Lower lobe of right lung (tissue), 2 donors: ENCODE measurements around the gene BAG3. TPM values are rescaled to one million over a fixed set of nuclear protein-coding genes. Genes with fewer than 3 reads are reported as not detected.
A peak's percentile ranks its signal among the peaks of the same experiment; 100 is the strongest.

ENCODE experiments used
- ATAC-seq, 2 donors: fragments of 200-7000 bp; cut with Tn5 transposase; one replicate each; pipeline ENCODE4 v1.9.1; 2020 to 2022; ENCODE audit warnings: mild to moderate bottlenecking in 2 of 2, moderate library complexity in 2 of 2
- DNase-seq: peaks from one replicate; pipeline ENCODE4 v3.0.0-alpha.2; 2020
- H3K27ac ChIP-seq: fragments of 200-600 bp; one replicate; pipeline ENCODE4 v1.8.0; 2022
- H3K27me3 ChIP-seq: fragments of 200-600 bp; one replicate; pipeline ENCODE4 v1.8.0; 2022; ENCODE audit warnings: low read depth
- H3K36me3 ChIP-seq: fragments of 200-600 bp; one replicate; pipeline ENCODE4 v1.8.0; 2022; ENCODE audit warnings: mild to moderate bottlenecking
- H3K4me1 ChIP-seq: fragments of 200-600 bp; one replicate; pipeline ENCODE4 v1.8.0; 2022
- H3K4me3 ChIP-seq: fragments of 200-600 bp; one replicate; pipeline ENCODE4 v1.8.0; 2022; ENCODE audit warnings: mild to moderate bottlenecking
- H3K9me3 ChIP-seq: fragments of 200-600 bp; one replicate; pipeline ENCODE4 v1.8.0; 2022
- CTCF ChIP-seq: fragments of 200-600 bp; IDR thresholded peaks from one replicate; pipeline ENCODE4 v1.8.0; 2022; ENCODE audit warnings: antibody characterized with exemption, mild to moderate bottlenecking
- intact Hi-C: fragments of 100-400 bp; cut with DNase I; formaldehyde crosslinking; loops from one replicate; pipeline ENCODE4 v1.11.0; 2022
- total RNA-seq: library from RNA; stranded (reverse); fragmentation: NEBNext Ultra II Directional; extraction: Animal tissue kit (Norgen Biotek cat#: 25700); gene quantifications from one replicate; pipeline ENCODE4 v1.2.1, GENCODE V29; 2021
- donor health status: DM: no; HTN: yes; CAD: no; lungs with severe emphysema.

The BAG3 gene
- total RNA-seq, 1 donor from 2014 or later, result 30.2 TPM

- Histone ChIP-seq H3K27ac (no peak overlapping the region), H3K4me1 (no peaks in the 10 kb centered on the region), H3K36me3 (no peaks in the 10 kb centered on the region), H3K9me3 (no peaks in the 10 kb centered on the region), H3K4me3 (no peak overlapping the region), H3K27me3 (no peaks in the 10 kb centered on the region)
- no peak for TF ChIP-seq CTCF
- ATAC-seq (no peak), DNase-seq (no peak)
- intact Hi-C loops, result no loop called here
Measured at GRCh38 chr10:119713744-119714483, 62.7 kb downstream of the BAG3 start.

- Histone ChIP-seq H3K27ac (no peak overlapping the region), H3K27me3 (no peaks in the 10 kb centered on the region), H3K4me3 (no peak overlapping the region), H3K4me1 (no peaks in the 10 kb centered on the region), H3K36me3 (no peaks in the 10 kb centered on the region), H3K9me3 (no peaks in the 10 kb centered on the region)
- intact Hi-C loops, result no loop called here
- DNase-seq (no peak), ATAC-seq (no peak)
- TF ChIP-seq CTCF, result no peak
Measured at GRCh38 chr10:119714484-119714816, 63.3 kb downstream of the BAG3 start.

GRCh38 chr10:119715628-119716505 lies 64.7 kb downstream of the BAG3 start:
- no peak overlapping the region for H3K27ac ChIP-seq
- TF ChIP-seq CTCF, result no peak
- intact Hi-C loops, result no loop called here
- H3K4me1 ChIP-seq, result no peaks in the 10 kb centered on the region
- H3K9me3 ChIP-seq, result no peaks in the 10 kb centered on the region
- peak in 1 of 2 donors; percentile 23 for ATAC-seq
- no peaks in the 10 kb centered on the region for H3K27me3 ChIP-seq
- no peaks in the 10 kb centered on the region for H3K36me3 ChIP-seq
- no peak overlapping the region for H3K4me3 ChIP-seq
- DNase-seq, result no peak

GRCh38 chr10:119723161-119723560 lies 72.0 kb downstream of the BAG3 start:
- H3K27me3 ChIP-seq, result no peaks in the 10 kb centered on the region
- intact Hi-C loops, result no loop called here
- H3K27ac ChIP-seq, result no peak overlapping the region
- ATAC-seq, result no peak
- H3K36me3 ChIP-seq, result no peaks in the 10 kb centered on the region
- no peak for DNase-seq
- H3K4me1 ChIP-seq, result peaks cover 28% of the 10 kb centered on the region
- no peak overlapping the region for H3K4me3 ChIP-seq
- no peak for TF ChIP-seq CTCF
- no peaks in the 10 kb centered on the region for H3K9me3 ChIP-seq

- no peak for ATAC-seq
- intact Hi-C loops, result no loop called here
Measured at GRCh38 chr10:119723624-119724023, 72.4 kb downstream of the BAG3 start.

More at GRCh38 chr10:119723624-119724023, 72.4 kb downstream of the BAG3 start:
- Histone ChIP-seq H3K36me3 (no peaks in the 10 kb centered on the region), H3K9me3 (no peaks in the 10 kb centered on the region), H3K27me3 (no peaks in the 10 kb centered on the region), H3K4me3 (no peak overlapping the region), H3K4me1 (peaks cover 30% of the 10 kb centered on the region), H3K27ac (no peak overlapping the region)
- TF ChIP-seq CTCF, result no peak
- no peak for DNase-seq
